Left lung (tissue), 10 donors: ENCODE measurements around the gene OPRM1. TPM values are rescaled to one million over a fixed set of nuclear protein-coding genes. Genes with fewer than 3 reads are reported as not detected.

Experiments
- ATAC-seq: fragments of 200-7000 bp; cut with Tn5 transposase; one replicate; pipeline ENCODE4 v1.9.1; 2020; ENCODE audit warnings: moderate library complexity
- DNase-seq, 4 donors: peaks; one replicate each; pipeline ENCODE4 v3.0.0-alpha.2; 2013 to 2020
- H3K27ac ChIP-seq, 2 donors: fragments of 200-600 bp; sonication (generic) in 1 of 2; one replicate each; pipeline versions ENCODE4 v1.5.0 to v1.8.0; 2020 to 2021
- H3K27me3 ChIP-seq, 2 donors: fragments of 200-600 bp; sonication (generic) in 1 of 2; one replicate each; pipeline versions ENCODE4 v1.5.0 to v1.8.0; 2020 to 2021
- H3K36me3 ChIP-seq, 2 donors: fragments of 200-600 bp; sonication (generic) in 1 of 2; one replicate each; pipeline versions ENCODE4 v1.5.0 to v1.8.0; 2020 to 2021
- H3K4me1 ChIP-seq, 2 donors: fragments of 200-600 bp; one replicate each; pipeline ENCODE4 v1.8.0; 2021
- H3K4me3 ChIP-seq, 2 donors: fragments of 200-600 bp; sonication (generic) in 1 of 2; one replicate each; pipeline versions ENCODE4 v1.5.0 to v1.8.0; 2020 to 2021; ENCODE audit warnings: mild to moderate bottlenecking in 1 of 2
- H3K9me3 ChIP-seq, 2 donors: fragments of 200-600 bp; sonication (generic) in 1 of 2; one replicate each; pipeline versions ENCODE4 v1.5.0 to v1.8.0; 2020 to 2021
- intact Hi-C, 2 donors: fragments of 100-400 bp; cut with DNase I; formaldehyde crosslinking; loops; one replicate each; pipeline versions ENCODE4 v1.11.2 to v1.14.2; 2022
- polyA plus RNA-seq, 6 donors: library from polyadenylated mRNA; unstranded; fragments of 120-200 nt; gene quantifications; one replicate each; pipeline ENCODE4 v1.2.1, GENCODE V29; 2013; ENCODE audit not compliant: insufficient read length in 6 of 6
- total RNA-seq, 2 donors: library from RNA; stranded (reverse); fragmentation: NEBNext Ultra II Directional; extraction: Animal tissue kit (Norgen Biotek cat#: 25700); gene quantifications; one replicate each; pipeline ENCODE4 v1.2.1, GENCODE V29; 2021
- TF ChIP-seq, protein P1 (sequence below), 2 donors: fragments of 200-600 bp; sonication (generic) in 1 of 2; IDR thresholded peaks; one replicate each; pipeline versions ENCODE4 v1.5.0 to v1.8.0; 2021; ENCODE audit warnings: antibody characterized with exemption in 2 of 2
- donor health status: DM: no; HTN: yes; CAD: no.
- donor health status: DM: no; HTN: no; CAD: no.

The OPRM1 gene
- total and polyA plus RNA-seq, 8 donors, result not detected

DNA sequence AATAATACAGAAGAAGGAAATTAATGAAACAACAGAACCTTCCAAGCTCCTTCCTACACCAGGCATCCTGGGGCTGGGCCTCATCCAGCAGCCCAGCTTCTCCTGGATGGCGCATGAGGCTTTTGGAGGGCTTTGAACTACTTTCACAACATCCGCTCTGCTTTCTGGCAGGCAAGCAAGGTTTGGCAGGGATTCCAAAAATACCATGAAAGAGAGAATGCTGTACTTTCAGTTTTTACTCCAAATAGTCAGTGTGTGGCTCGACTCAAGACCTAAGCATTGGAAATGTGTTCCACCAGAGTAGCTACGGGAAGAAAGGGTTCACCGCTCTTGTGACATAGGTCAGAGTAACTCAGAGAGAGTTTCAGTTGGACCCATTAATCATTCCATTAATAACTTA is 125.4 kb downstream of the OPRM1 start:
- intact Hi-C loops, result no loop called here
- H3K4me3 ChIP-seq, result no peak overlapping the region
- H3K27me3 ChIP-seq, result no peaks in the 10 kb centered on the region
- H3K36me3 ChIP-seq, result no peaks in the 10 kb centered on the region
- no peaks in the 10 kb centered on the region for H3K9me3 ChIP-seq
- ATAC-seq (peak; percentile 77), DNase-seq (peak in 3 of 4 donors; percentile 55 to 92 (median 91))
- H3K27ac ChIP-seq, result peak overlapping the region; percentile 9 to 63
- TF ChIP-seq, protein P1, sequence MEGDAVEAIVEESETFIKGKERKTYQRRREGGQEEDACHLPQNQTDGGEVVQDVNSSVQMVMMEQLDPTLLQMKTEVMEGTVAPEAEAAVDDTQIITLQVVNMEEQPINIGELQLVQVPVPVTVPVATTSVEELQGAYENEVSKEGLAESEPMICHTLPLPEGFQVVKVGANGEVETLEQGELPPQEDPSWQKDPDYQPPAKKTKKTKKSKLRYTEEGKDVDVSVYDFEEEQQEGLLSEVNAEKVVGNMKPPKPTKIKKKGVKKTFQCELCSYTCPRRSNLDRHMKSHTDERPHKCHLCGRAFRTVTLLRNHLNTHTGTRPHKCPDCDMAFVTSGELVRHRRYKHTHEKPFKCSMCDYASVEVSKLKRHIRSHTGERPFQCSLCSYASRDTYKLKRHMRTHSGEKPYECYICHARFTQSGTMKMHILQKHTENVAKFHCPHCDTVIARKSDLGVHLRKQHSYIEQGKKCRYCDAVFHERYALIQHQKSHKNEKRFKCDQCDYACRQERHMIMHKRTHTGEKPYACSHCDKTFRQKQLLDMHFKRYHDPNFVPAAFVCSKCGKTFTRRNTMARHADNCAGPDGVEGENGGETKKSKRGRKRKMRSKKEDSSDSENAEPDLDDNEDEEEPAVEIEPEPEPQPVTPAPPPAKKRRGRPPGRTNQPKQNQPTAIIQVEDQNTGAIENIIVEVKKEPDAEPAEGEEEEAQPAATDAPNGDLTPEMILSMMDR (IDR thresholded peaks at IDR 0.05), result no peak
- H3K4me1 ChIP-seq, result peaks cover 11 to 60% of the 10 kb centered on the region in 2 donors

DNA sequence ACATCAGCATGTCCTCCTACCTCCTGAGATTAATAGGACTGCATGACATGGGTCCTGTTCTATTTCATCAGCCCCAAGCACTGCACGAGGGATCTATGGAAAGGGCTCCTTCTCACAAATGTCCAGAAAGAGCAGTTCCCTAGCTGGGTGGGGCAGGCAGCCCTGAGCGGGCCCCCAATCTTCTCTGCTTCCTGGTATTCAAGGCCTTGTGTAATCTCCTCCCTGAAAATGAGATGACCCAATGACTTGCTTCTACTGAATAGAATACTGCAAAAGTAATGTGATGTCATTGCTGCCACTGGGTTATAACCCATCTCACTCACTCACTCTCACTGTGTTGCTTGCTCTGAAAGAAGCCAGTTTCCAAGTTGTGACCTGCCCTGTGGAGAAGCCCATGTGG is 126.4 kb downstream of the OPRM1 start:
- DNase-seq, result no peak
- peak; percentile 27 for ATAC-seq

DNA sequence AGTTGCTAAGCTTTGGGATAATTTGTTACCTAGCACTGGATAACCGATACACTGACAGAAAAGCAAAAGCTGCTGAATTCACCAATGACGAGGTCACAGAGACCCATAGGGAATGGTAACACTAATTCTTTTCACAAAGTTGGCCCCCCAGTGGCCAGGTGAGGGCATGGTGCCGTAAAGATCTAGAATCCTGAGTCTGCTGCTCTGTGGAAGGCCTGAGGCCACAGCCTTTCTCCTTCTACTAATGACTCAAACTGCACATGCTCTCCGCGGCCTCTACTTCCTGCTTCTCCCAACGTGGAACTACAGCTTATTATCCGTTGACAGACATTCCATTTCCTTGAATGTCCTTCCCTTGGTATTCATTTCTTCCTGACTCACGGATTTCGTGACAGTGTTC is 127.1 kb downstream of the OPRM1 start:
- intact Hi-C loops, result no loop called here
- Histone ChIP-seq H3K27ac (peak overlapping the region in 1 of 2 donors; percentile 63), H3K4me1 (peaks cover 11 to 68% of the 10 kb centered on the region in 2 donors), H3K27me3 (no peaks in the 10 kb centered on the region), H3K4me3 (no peak overlapping the region), H3K9me3 (no peaks in the 10 kb centered on the region), H3K36me3 (no peaks in the 10 kb centered on the region)
- ATAC-seq, result peak; percentile 31
- TF ChIP-seq, protein P1 (IDR thresholded peaks at IDR 0.05), result no peak
- no peak for DNase-seq

More for the DNA sequence above, 126.4 kb downstream of the OPRM1 start:
- Histone ChIP-seq H3K4me3 (no peak overlapping the region), H3K27ac (peak overlapping the region in 1 of 2 donors; percentile 63), H3K9me3 (no peaks in the 10 kb centered on the region), H3K36me3 (no peaks in the 10 kb centered on the region), H3K27me3 (no peaks in the 10 kb centered on the region), H3K4me1 (peaks cover 11 to 68% of the 10 kb centered on the region in 2 donors)
- intact Hi-C loops, result no loop called here
- TF ChIP-seq, protein P1 (IDR thresholded peaks at IDR 0.05), result no peak

DNA sequence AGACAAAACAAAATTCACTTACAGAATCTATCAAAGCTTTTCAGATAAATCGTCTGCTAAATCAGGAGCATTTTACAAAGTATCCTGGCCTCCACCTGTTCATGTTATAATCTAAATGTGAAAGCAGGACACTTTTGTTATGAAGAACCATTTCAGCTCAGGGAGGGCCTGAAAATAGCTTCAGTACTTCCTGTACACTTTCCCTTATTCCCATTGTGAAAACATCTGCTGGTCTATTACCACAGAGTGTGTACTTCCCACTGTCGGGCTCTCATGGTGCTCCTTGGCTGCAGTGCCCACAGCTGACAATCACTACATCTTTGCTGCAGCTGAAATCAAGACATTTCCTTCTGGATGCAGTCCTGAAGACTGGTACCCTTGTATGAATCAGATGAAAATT is 128.1 kb downstream of the OPRM1 start:
- Histone ChIP-seq H3K36me3 (no peaks in the 10 kb centered on the region), H3K27me3 (no peaks in the 10 kb centered on the region), H3K9me3 (no peaks in the 10 kb centered on the region), H3K27ac (peak overlapping the region in 1 of 2 donors; percentile 63), H3K4me1 (peaks cover 11 to 60% of the 10 kb centered on the region in 2 donors), H3K4me3 (no peak overlapping the region)
- TF ChIP-seq, protein P1 (IDR thresholded peaks at IDR 0.05), result no peak
- ATAC-seq (peak; percentile 40), DNase-seq (no peak)
- intact Hi-C loops, result no loop called here

DNA sequence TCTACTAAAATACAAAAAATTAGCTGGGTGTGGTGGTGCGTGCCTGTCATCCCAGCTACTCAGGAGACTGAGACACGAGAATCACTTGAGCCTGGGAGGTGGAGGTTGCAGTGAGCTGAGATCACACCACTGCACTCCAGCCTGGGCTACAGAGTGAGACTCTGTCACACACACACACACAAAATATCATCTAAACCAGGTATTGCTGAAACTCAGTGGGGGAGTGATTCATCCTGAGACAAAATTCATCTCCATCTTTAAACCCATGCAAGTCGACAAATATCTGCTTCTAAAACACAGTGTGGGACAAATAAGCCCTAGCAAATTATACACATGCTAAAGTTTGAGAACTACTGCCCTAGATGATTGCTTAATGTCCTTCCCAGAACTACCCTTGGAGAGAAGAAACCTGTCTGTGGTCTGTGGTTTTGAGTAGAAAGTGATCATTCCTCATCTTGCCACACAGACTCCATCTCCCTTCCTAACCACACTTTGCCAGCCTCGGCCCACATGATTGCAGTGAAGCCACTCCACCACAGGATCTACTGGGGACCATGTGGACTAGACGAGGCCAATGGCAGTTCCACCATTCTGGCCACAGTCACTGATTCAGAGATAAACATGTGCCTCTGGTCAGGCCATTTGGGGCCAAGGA is 130.3 kb downstream of the OPRM1 start:
- H3K27ac ChIP-seq, result peak overlapping the region in 1 of 2 donors; percentile 45
- intact Hi-C loops, result no loop called here
- H3K27me3 ChIP-seq, result no peaks in the 10 kb centered on the region
- no peaks in the 10 kb centered on the region for H3K36me3 ChIP-seq
- TF ChIP-seq, protein P1 (IDR thresholded peaks at IDR 0.05), result no peak
- no peak overlapping the region for H3K4me3 ChIP-seq
- H3K4me1 ChIP-seq, result peaks cover 7 to 46% of the 10 kb centered on the region in 2 donors
- ATAC-seq (peak; percentile 21), DNase-seq (peak in 1 of 4 donors; percentile 49)
- no peaks in the 10 kb centered on the region for H3K9me3 ChIP-seq
